Left ventricle myocardium inferior (tissue), 1 donor: Measurements from ENCODE around the gene RAPGEF3. TPM values are rescaled to one million over a fixed set of nuclear protein-coding genes. Genes with fewer than 3 reads are reported as not detected.
A peak's percentile ranks its signal among the peaks of the same experiment; 100 is the strongest.

Experiments
- DNase-seq: peaks from one replicate; pipeline ENCODE4 v3.0.0-alpha.2; 2020
- H3K27ac ChIP-seq: fragments of 200-600 bp; replicated peaks from 2 replicates; pipeline ENCODE4 v1.8.0; 2021
- H3K27me3 ChIP-seq: fragments of 200-600 bp; 2 replicates; pipeline ENCODE4 v1.8.0; 2021; ENCODE audit warnings: low read depth
- H3K36me3 ChIP-seq: fragments of 200-600 bp; 2 replicates; pipeline ENCODE4 v1.8.0; 2021
- H3K4me1 ChIP-seq: fragments of 200-600 bp; 2 replicates; pipeline ENCODE4 v1.8.0; 2021
- H3K4me3 ChIP-seq: fragments of 200-600 bp; 2 replicates; pipeline ENCODE4 v1.8.0; 2021; ENCODE audit warnings: mild to moderate bottlenecking, moderate library complexity
- H3K9me3 ChIP-seq: fragments of 200-600 bp; replicated peaks from 2 replicates; pipeline ENCODE4 v1.8.0; 2021
- CTCF ChIP-seq: fragments of 200-600 bp; IDR thresholded peaks from 2 replicates; pipeline ENCODE4 v1.8.0; 2021; ENCODE audit warnings: antibody characterized with exemption, mild to moderate bottlenecking, borderline replicate concordance
- intact Hi-C: fragments of 100-400 bp; cut with micrococcal nuclease; formaldehyde crosslinking; loops from one replicate; pipeline ENCODE4 v1.11.0; 2022
- total RNA-seq: library from RNA; stranded (reverse); fragmentation: NEBNext Ultra II Directional; extraction: Animal tissue kit (Norgen Biotek cat#: 25700); gene quantifications from one replicate; pipeline ENCODE4 v1.2.1, GENCODE V29; 2021
- donor health status: DM: no; HTN: yes; CAD: no; lungs with severe emphysema.

The RAPGEF3 gene
- total RNA-seq, 1 donor from 2014 or later, result 34.8 TPM

GRCh38 chr12:47752121-47752520 lies 6.6 kb downstream of the RAPGEF3 start:
- Histone ChIP-seq H3K27ac (peak overlapping the region; percentile 90), H3K4me1 (peaks cover 64% of the 10 kb centered on the region), H3K27me3 (no peaks in the 10 kb centered on the region), H3K9me3 (no peaks in the 10 kb centered on the region), H3K36me3 (peaks cover 25% of the 10 kb centered on the region), H3K4me3 (no peak overlapping the region)
- TF ChIP-seq CTCF, result no peak
- DNase-seq, result no peak
- intact Hi-C loops, result no loop called here

GRCh38 chr12:47751561-47751960 lies 7.1 kb downstream of the RAPGEF3 start:
- Histone ChIP-seq H3K27me3 (no peaks in the 10 kb centered on the region), H3K36me3 (peaks cover 27% of the 10 kb centered on the region), H3K4me3 (no peak overlapping the region), H3K9me3 (no peaks in the 10 kb centered on the region), H3K27ac (peak overlapping the region; percentile 90), H3K4me1 (peaks cover 64% of the 10 kb centered on the region)
- TF ChIP-seq CTCF, result no peak
- no peak for DNase-seq
- intact Hi-C loops, result no loop called here

GRCh38 chr12:47750916-47751470 lies 7.7 kb downstream of the RAPGEF3 start:
- H3K4me1 ChIP-seq, result peaks cover 61% of the 10 kb centered on the region
- intact Hi-C loops, result no loop called here
- H3K27ac ChIP-seq, result peak overlapping the region; percentile 90
- TF ChIP-seq CTCF, result no peak
- no peaks in the 10 kb centered on the region for H3K27me3 ChIP-seq
- no peak overlapping the region for H3K4me3 ChIP-seq
- no peak for DNase-seq
- H3K36me3 ChIP-seq, result peaks cover 33% of the 10 kb centered on the region
- H3K9me3 ChIP-seq, result no peaks in the 10 kb centered on the region

- no peak for TF ChIP-seq CTCF
Observed at GRCh38 chr12:47750229-47750798, 8.4 kb downstream of the RAPGEF3 start.

GRCh38 chr12:47748899-47749298 lies 9.8 kb downstream of the RAPGEF3 start:
- Histone ChIP-seq H3K4me1 (peaks cover 54% of the 10 kb centered on the region), H3K27ac (no peak overlapping the region), H3K9me3 (no peaks in the 10 kb centered on the region), H3K4me3 (no peak overlapping the region), H3K36me3 (peaks cover 36% of the 10 kb centered on the region), H3K27me3 (no peaks in the 10 kb centered on the region)
- intact Hi-C loops, result no loop called here
- DNase-seq, result no peak
- no peak for TF ChIP-seq CTCF

More at GRCh38 chr12:47750229-47750798, 8.4 kb downstream of the RAPGEF3 start:
- Histone ChIP-seq H3K36me3 (peaks cover 36% of the 10 kb centered on the region), H3K9me3 (no peaks in the 10 kb centered on the region), H3K27ac (no peak overlapping the region), H3K4me1 (peaks cover 61% of the 10 kb centered on the region), H3K4me3 (no peak overlapping the region), H3K27me3 (no peaks in the 10 kb centered on the region)
- no peak for DNase-seq
- intact Hi-C loops, result no loop called here
